C4-2B (cell line): ENCODE results near the gene GALNT10.

Experiments
- ZFX ChIP-seq: fragments of 450-650 bp; IDR thresholded peaks from 2 replicates; pipeline ENCODE4 v1.6.1; 2017
- TF ChIP-seq, protein P1 (sequence below): fragments of 450-650 bp; conservative IDR thresholded peaks from 2 replicates; pipeline ENCODE4 v1.5.1; 2017; ENCODE audit warnings: mild to moderate bottlenecking

DNA sequence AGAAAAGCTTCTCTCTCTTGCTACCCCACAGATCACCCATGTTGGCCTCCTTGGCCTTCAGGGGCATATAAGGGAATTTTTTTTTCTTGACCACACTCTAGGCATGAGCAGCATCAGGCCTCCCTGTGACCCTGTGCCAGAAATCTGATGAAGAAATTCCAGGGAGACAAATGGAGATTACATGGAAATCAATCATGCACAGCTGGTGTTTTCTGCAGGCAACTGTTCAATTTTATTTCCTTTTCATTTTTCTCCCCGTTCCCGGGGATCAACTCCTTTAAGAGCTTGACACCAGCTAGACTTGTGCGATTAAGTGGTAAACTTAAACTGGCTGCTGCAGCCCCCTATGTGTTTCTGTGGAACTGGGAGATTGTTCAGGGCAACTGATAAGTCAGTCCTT is 59.3 kb downstream of the GALNT10 start:
- TF ChIP-seq, protein P1, sequence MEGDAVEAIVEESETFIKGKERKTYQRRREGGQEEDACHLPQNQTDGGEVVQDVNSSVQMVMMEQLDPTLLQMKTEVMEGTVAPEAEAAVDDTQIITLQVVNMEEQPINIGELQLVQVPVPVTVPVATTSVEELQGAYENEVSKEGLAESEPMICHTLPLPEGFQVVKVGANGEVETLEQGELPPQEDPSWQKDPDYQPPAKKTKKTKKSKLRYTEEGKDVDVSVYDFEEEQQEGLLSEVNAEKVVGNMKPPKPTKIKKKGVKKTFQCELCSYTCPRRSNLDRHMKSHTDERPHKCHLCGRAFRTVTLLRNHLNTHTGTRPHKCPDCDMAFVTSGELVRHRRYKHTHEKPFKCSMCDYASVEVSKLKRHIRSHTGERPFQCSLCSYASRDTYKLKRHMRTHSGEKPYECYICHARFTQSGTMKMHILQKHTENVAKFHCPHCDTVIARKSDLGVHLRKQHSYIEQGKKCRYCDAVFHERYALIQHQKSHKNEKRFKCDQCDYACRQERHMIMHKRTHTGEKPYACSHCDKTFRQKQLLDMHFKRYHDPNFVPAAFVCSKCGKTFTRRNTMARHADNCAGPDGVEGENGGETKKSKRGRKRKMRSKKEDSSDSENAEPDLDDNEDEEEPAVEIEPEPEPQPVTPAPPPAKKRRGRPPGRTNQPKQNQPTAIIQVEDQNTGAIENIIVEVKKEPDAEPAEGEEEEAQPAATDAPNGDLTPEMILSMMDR, result no peak
- no peak for TF ChIP-seq ZFX
